GM19043 (cell line): ENCODE data around the gene CCSER2.

Experiments used
- ATAC-seq: cut with Tn5 transposase; IDR thresholded peaks from one replicate; pipeline ENCODE4 v1.9.1; 2021; ENCODE audit warnings: low read depth; ENCODE audit not compliant: unreplicated experiment

CCSER2 gene

DNA sequence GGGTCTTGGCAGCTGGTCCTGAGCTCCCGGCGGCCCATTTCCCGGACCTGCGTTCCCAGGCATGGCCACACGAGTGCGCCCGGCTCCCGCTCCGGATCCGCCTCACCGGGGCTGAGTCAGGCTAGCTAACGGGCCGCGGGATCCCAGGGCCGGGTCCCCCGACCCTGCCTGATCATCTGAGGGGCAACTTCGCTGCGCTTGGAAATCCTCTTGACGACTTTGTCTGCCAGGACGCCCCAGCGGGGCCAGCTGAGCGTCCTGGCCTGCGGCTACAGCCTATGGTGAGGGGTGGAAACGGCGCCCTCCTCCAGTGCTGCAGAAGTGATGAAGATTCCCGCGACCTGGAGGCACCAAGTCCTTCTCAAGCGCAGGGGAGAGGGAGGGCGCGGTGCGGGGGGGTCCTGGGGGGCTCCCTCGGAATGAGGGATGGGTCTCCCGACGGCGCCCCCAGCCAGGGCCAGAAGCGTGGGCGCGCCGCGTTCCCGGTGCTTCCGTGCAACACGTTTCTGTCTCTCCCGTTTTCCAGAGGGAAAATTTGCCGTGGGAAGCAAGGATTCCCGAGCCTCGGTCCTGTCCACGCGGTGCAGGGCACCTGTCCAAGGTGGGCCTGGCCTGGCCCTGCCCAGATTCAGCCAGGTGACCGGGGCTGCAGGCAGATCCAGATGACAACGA is 212.4 kb downstream of the CCSER2 start:
- ATAC-seq: peak; percentile 77

DNA sequence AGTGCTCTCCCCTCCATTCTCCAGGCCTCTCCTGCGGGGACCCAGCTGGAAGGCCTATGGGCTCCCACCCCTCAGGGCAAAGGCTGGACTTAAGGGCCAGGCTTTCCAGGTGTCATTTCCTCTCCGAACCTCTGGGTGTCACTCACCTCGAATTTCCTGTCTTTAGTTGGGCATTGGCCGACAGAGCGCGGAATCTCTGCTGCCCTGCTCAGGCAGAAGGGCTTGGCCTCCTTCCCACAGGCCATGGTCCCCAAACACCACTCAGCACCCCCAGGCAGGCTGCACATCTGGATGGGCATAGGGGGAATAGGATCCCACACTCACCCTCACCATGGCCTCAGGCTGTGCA is 212.9 kb downstream of the CCSER2 start:
- ATAC-seq: no peak

DNA sequence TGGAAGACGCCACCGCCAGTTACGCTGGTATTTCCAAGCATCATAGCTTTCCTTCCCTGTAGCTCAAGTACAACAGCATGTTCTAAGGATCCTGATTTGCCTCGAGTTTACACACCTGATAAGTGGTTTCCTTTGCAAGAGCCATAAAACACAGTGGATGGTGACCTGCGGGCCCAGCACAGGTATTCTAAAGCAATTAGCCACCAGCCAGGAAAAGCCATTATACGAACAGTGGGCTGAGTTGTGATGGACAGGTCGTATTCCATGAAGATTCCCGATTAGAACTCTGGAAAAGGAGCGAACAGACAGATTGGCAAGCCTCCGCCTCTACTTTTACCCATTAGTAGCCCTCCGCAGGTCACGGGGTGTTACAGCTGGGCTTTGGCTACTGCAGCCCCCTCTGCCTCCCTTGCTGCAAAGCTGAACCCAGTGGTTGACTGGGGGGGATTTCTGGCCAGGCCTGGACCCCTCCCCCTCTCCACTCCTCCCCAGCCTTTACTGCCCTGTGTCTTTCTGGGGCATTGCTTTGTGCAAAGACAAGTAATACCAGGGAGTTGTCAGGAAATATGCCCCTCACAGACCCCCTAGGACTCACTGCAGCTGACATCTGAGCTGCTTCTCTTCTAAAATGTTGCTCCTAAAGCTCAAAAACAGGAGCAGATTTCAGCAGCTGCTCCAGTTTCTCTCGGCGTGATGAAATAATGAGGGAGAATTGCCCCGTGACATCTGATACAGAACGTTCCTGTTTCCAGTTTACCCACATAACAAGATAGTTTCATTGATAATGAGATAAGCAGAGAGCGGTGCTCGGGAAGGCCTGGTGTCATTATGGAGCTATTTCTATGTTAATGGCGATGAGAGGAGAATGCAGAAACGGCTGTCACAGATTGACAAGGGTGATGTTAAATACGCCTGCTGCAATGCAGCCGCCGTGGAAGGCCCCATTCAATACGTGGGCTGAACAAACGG is 214.4 kb downstream of the CCSER2 start:
- no peak for ATAC-seq

DNA sequence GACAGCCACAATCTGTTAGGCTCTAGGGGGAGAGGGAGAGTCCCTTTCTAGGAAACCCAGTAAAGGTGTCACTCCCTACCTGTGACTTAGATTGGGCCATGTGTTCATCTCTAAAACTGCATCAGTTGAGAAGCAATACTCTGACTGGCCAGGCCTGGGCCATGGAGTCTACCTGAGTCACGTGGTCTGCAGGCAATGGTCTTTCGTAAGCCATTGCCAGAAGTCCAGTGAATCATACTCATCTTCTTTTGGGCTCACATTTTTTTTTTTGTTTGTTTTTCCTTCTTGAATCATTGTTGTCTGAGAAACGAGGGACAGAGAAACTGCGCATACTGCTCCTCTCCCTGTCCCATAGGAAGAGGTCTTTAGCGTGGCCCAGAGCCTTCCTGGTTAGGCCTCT is 215.6 kb downstream of the CCSER2 start:
- ATAC-seq: no peak

DNA sequence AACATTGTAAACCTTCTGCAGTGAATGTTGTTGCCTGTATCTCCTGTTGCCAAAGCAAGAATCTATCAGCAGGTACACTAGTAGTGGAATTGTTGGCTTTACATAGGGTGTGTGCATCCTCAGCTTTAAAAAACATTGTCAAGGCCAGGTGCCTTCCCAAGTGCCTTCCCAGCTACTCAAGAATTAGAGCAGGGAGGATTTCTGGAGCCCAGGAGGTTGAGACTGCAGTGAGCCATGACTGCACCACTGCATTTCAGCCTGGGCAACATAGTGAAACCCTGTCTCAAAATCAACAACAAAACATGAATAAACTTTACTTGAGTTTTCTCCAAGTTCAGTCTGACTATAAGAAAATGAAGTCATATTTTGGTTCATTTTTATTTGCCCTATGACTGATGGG is 217.3 kb downstream of the CCSER2 start:
- ATAC-seq: no peak

DNA sequence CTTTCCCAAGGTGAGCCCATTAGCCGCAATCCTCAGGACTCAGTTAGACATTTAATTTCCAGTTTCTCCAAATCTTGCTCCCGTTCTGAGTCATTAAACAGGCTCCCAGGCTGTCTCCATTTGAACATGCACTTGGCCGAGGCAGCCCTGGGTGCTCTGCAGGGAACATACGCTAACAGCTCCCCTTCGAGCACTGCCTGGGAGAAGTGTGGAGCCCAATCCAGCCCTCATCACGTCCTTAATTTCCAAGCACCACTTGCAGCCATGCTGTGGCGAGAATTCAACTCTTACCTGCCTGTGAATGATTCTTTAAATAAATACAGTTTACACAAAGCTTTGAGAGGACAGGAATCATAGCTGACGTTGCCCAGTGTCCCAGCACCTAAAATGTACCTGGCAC is 218.2 kb downstream of the CCSER2 start:
- no peak for ATAC-seq

DNA sequence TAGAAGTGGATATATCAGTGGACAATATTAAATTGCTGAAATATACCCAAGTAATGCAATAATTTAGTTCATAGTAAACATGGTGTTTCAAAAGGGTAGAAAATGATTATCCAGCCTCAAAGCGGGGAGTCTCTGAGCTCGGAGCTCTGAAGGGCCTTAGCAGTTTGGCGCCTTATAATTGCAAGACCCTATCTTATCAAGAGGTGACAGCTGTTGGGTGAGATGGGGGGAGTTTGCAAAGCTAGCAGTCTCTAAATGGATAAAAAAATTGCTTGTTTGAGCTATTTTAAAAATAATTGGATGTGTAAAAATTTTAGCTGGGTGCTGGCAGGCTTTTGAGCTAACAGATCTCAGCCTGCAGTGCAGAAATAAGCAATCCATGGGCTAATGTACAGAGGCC is 219.2 kb downstream of the CCSER2 start:
- no peak for ATAC-seq

DNA sequence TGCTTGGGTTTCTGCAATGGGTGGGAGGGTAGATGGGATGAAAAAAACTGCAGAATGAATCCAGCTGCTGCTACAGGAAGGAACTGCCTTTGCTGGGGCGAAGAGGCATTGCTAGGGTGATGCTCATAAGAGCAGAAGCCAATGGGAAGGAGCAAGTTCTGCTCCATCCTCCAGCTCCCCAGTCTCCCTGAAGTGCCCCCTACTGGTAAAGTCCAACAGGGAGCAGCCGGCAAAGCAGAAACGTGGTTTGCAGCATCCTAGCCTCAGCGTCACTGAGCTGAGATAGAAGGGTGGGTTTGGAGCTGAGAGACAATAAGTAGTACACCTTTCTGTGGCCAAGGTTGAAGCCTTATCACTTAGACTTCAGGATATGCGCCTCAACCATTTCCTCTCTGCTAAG is 220.5 kb downstream of the CCSER2 start:
- no peak for ATAC-seq

DNA sequence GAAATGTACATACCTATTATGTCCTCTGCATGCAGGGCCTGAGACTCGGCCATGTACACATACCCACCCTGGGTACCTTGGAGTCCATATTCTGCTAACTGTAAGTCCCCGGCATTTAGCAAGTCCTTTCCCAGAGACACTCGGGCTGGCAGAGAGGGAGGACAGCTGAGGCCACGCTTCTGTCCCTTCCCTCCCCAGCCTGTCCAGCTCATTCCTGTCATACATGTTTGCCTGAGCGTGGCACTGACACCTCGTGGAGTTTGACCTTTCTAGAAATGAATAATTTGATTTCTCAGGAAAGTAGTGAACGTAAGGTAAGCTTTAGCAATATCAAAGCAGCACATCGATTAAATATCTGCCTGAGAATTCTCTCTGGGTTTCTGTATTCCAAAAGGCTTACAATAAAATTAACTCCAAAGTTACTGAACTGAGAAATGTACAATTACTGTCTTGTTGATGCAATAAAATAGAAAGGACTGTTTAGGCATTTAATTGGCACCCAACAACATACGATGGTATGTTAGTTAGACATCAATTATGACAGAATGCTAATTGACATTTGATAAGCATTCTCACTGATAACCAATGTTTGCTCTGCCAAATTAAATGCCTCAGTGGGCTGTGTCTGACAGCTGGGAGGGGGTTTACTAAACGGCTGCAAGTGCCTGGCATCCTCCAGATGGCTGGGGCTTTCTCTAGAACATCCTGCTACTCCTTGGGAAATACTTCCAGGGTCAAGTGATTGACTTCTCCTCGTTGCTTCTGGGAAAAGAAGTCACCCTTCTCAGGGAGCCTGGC is 221.2 kb downstream of the CCSER2 start:
- no peak for ATAC-seq

DNA sequence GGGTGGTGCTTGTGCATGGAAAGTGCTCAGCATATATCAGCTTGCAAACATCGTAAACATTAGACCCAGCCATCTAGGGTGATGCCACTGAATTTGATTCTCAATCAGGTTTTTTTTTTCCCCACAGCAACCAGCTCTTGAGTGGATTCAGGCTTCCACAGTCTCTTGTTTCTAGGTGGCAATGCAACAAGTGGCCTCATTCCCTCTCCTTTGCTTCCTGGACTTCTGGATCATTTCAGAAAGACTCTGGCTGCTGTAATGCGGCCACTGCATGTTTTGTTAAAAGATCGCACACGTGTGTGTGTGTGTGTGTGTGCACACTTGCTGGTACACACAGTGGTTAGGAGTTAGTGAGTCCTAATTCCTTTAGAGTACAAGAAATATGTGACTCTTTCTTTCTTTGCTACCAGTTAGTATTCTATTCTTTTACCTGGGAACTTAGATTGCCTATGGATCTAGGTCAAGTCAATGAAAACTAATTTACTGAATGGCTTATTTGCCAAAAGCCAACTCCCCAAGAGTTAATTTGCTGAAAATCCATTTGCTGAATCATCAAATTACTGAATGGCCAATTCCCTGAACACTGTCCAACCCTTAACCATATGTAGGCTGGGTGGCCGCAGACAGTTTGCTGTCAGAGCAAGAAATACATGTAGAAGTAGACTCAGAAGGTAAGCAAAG is 222.5 kb downstream of the CCSER2 start:
- ATAC-seq: no peak

DNA sequence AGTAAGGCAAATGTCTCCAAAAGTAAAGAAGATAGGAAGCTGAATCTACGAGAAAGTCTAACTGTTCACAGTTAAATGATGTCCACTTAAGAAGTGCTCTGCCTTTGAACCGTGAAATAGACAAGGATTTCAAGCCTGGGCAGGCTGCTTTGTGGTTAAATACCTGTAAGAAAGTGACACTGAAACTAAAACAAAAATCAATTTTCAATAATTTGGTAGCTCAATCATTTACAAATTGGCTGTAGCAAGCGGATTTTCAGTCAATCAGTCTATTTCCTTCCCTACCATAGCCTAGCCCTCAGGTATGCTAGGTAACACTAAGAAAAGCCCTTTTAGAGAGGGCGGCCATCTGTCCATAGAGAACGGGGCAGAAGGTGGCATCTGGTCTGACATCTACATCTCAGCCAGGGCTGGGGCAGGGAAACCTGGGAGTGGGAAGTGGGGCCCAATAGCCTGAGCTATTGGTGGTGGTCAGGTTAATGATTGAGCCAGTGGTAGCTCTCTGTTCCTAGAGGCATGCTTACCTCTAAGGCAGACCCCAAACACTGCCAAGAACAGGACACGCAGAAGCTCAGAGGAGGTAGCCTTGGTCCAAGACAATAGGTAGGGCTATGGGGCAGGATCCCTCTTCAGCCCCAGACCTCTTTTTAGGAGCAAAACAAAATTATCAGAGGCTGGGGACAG is 223.2 kb downstream of the CCSER2 start:
- ATAC-seq: no peak

DNA sequence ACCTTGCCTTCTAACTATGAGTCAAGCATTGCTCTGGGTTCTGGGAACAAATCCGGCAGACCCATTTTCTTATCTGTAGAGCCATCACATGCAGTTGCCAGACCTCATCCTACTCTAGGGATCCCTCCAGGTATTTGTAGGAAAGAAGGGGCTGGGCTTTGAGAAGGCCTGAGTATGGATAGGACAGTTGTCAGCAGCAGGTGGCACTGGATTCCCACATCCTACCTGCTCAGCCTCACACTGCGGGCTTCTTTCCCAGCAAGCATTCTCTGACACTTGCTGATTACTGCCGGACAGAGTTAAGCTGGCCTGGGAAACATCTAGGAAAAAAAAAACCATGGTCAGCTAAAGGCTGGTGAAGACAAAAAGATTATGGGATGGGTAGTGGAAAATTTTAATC is 224.1 kb downstream of the CCSER2 start:
- ATAC-seq: no peak

DNA sequence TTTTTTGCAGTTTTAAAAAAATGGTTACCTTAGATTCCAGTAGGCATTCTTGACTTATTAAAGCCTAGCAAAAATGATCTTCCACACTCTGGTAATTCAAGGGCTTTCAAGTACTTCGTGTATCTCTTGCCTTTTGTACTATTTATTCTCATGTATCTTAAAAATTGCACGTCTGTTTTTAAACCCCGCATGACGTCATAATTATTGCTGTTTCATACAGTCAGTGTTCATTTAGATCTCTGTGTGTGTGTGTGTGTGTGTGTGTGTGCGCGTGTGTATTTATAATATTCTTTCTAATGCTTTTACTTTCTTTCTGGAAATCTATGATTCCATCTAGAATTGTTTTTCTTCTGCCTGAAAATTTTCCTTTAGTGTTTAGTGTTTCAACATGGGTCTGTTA is 234.2 kb downstream of the CCSER2 start:
- no peak for ATAC-seq

DNA sequence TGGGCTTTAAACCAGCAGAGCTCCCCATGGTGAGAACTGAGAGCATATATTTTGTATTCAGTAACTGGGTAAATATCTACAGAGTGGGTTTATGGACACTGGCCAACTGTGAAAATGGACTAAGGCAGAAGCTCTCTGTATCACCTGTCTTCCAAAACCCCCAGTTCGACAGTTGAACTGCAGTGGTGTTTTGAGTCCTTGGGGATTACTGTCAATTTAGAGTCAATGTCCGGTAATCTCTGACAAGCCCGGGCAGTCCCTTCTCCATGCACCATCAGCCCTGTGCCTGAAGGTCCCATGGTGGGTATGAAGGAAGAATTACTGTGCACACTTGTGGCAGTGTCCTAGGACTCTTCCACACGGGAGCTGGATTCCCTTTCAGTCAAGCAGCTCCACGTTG is 235.0 kb downstream of the CCSER2 start:
- peak; percentile 84 for ATAC-seq

DNA sequence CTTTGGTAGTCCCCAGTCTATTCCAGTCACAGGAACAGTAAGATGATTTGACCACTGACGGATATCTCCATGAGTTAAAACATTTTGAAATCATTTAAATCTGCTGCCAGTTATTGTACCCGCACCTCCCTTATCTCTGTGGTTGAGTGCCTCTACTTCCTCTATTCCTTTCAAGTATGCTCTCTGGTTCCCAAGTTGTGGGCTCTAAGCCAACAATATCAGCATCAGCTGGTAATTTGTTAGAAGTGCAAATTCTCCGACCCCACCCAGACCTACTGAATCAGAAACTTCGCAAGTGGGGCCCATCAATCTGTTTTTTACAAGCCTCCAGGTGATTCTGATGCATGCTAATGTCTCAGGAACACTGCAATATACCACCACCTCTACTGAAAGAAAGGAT is 235.5 kb downstream of the CCSER2 start:
- ATAC-seq: peak; percentile 32

DNA sequence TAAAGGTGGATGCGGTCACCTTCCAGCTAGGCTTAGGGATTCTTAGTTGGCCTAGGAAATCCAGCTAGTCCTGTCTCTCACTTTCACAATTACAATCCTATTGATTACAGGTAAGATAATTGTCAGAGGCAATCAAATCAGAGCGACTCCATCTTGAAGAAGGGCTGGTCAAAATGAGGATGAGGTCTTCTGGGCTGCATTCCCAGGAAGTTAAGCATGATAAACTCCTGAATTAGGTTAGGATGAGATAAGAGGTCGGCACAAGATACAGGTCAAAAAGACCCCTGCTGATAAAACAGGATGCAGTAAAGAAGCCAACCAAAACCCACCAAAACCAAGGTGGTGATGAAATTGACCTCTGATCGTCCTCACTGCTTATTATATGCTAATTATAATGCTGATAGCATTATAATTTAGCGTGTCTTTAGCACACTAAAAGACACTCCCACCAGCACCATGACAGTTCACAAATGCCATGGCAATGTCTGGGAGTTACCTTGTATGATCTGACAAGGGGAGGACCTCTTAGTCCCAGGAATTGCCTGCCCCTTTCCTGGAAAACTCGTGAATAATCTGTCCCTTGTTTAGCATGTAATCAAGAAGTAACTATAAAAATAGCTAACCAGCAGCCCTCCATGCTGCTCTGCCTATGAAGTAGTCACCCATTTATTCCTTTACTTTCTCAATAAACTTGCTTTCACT is 237.6 kb downstream of the CCSER2 start:
- ATAC-seq: no peak

DNA sequence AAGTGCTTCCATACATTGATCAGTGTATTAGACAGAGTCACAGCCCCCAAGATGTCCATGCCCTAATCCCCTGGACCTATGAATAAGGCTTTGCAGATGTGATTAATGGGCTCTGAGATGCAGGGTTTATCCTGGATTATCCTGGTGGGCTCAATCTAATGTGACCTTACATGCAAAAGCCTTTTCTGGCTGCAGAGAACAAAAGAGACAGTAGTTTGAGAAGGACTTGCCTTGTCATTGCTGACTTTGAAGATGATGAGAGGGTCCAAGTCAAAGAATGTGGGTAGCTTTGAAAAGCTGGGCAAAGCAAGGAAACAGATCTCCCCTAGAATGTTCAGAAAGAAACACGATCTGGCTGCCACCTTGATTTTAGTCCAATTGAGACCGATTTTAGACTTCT is 238.7 kb downstream of the CCSER2 start:
- no peak for ATAC-seq
